Fibroblast of pulmonary artery (primary cell): ENCODE results near the gene CHRNA4.

Experiments
- DNase-seq: peaks from one replicate; pipeline ENCODE4 v3.0.0-alpha.2; 2010; ENCODE audit warnings: low read depth
- H3K4me3 ChIP-seq: replicated peaks from 2 replicates; pipeline ENCODE4 v1.5.1; 2011; ENCODE audit warnings: low read depth, mild to moderate bottlenecking, control low read depth, low read length, moderate library complexity
- CTCF ChIP-seq: IDR thresholded peaks from 2 replicates; pipeline ENCODE4 v1.5.1; 2011; ENCODE audit warnings: mild to moderate bottlenecking, control low read depth, low read length, inconsistent platforms; ENCODE audit errors: missing control alignments

The CHRNA4 gene

GRCh38 chr20:63365601-63366389 is 4.6 kb upstream of the CHRNA4 start:
- H3K4me3 ChIP-seq, result no peak overlapping the region

GRCh38 chr20:63364801-63365585 is 3.8 kb upstream of the CHRNA4 start:
- TF ChIP-seq CTCF, result no peak
- no peak for DNase-seq

More at GRCh38 chr20:63365601-63366389, 4.6 kb upstream of the CHRNA4 start:
- TF ChIP-seq CTCF, result no peak
- DNase-seq, result no peak

GRCh38 chr20:63363981-63364561 is 2.9 kb upstream of the CHRNA4 start:
- H3K4me3 ChIP-seq, result no peak overlapping the region
- no peak for DNase-seq
- TF ChIP-seq CTCF, result no peak

More at GRCh38 chr20:63364801-63365585, 3.8 kb upstream of the CHRNA4 start:
- no peak overlapping the region for H3K4me3 ChIP-seq

GRCh38 chr20:63363013-63363957 is 2.1 kb upstream of the CHRNA4 start:
- no peak for TF ChIP-seq CTCF
- no peak overlapping the region for H3K4me3 ChIP-seq
- DNase-seq, result no peak

GRCh38 chr20:63362436-63363009 is 1.4 kb upstream of the CHRNA4 start:
- TF ChIP-seq CTCF, result no peak
- no peak for DNase-seq
- H3K4me3 ChIP-seq, result no peak overlapping the region
